Measurements from ENCODE around the gene FOXE3. TPM values are rescaled to one million over a fixed set of nuclear protein-coding genes. Genes with fewer than 3 reads are reported as not detected.

Gene FOXE3
- total and polyA plus RNA-seq, 10 of the 15 experiments (the other 5 are each of a cell fraction or from before 2014, with no cell fraction given): 0.13 TPM; not detected in 9

DNA sequence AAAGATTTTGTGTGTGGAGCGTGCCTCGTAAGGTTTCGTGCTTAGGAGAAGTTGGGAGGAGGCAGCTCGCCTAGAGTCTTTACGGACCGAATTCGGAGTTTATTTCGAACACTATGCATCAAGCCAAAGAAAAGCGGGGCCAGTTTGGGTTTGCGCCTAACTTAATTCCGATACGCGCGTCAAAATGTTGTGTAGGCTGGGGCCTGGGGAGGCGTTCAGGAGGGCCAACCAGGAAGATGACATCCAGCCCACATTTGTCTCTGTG is 28.1 kb downstream of the FOXE3 start:
- TF ChIP-seq EZH2 (IDR thresholded peaks at IDR 0.05; ENCODE audit: borderline replicate concordance, control insufficient read depth, low read depth, low read length) (0 out of 2 replicates have a peak, but pooled peaks have one; percentile 24), FOXK2 (IDR thresholded peaks at IDR 0.05) (no peak)
- H4K20me1 ChIP-seq (ENCODE audit: control insufficient read depth, insufficient read depth): no peaks in the 10 kb centered on the region
- H3K9ac ChIP-seq (ENCODE audit: control insufficient read depth, insufficient read depth, low read length): no peak overlapping the region
- ChIA-PET SMC1A (ENCODE audit: uncharacterized antibody, unreplicated experiment) (no interaction called here), RAD21 (ENCODE audit: unreplicated experiment) (no interaction called here), CTCF (interaction anchor here (1.0 kb wide), 1 partner anchor 10 kb away, joined by 3 read pairs; no protein-coding TSS in a partner anchor), POLR2A (no interaction called here)
- peaks cover 34 to 41% of the 10 kb centered on the region in 2 experiments for H3K27me3 ChIP-seq (replicated peaks in 1 of 2; ENCODE audit: control insufficient read depth in 2 of 2, insufficient read depth in 2 of 2, low read length in 1 of 2)
- no peak overlapping the region for H3K27ac ChIP-seq (ENCODE audit: control insufficient read depth, insufficient read depth)
- WGBS (ENCODE audit: insufficient coverage, insufficient replicate concordance, low lambda C conversion rate, missing lambda C conversion rate): 29% methylated on average over 15 of the region's 15 CpGs
- no peak overlapping the region for H2AFZ ChIP-seq (ENCODE audit: control insufficient read depth, low read depth, low read length)
- intact Hi-C loops (cut with micrococcal nuclease; ENCODE audit: unreplicated experiment): no loop called here
- ATAC-seq: no peak
- no peaks in the 10 kb centered on the region for H3K36me3 ChIP-seq (ENCODE audit: control insufficient read depth in 2 of 2, insufficient read depth in 2 of 2, low read length in 1 of 2)
- no TSS peak for BruUV-seq (replicated peaks)
- DNase-seq (ENCODE audit: low read depth, low spot score): no peak
- no peak for FAIRE-seq
- peak overlapping the region; percentile 42; the same call in 1 of the 2 replicates for H3K4me2 ChIP-seq (ENCODE audit: control insufficient read depth, insufficient read depth)
- H3K4me3 ChIP-seq: no peak overlapping the region
- no peaks in the 10 kb centered on the region for H3K79me2 ChIP-seq (ENCODE audit: control insufficient read depth, insufficient read depth, low read length)
- in situ Hi-C loops (cut with MboI): no loop called here
- H3K9me3 ChIP-seq (replicated peaks; ENCODE audit: control insufficient read depth, insufficient read depth, low read length): no peaks in the 10 kb centered on the region; the same call in 2 of the 3 replicates
- no peaks in the 10 kb centered on the region; the same call in 1 of the 2 replicates for H3K4me1 ChIP-seq (ENCODE audit: control insufficient read depth, insufficient read depth, low read length)

- ChIA-PET CTCF (interaction anchor here (1.0 kb wide), 1 partner anchor 10 kb away, joined by 3 read pairs; no protein-coding TSS in a partner anchor), RAD21 (ENCODE audit: unreplicated experiment) (no interaction called here), POLR2A (no interaction called here), SMC1A (ENCODE audit: uncharacterized antibody, unreplicated experiment) (no interaction called here)
- intact Hi-C loops (cut with micrococcal nuclease; ENCODE audit: unreplicated experiment): no loop called here
- BruUV-seq (replicated peaks): no TSS peak
- H4K20me1 ChIP-seq (ENCODE audit: control insufficient read depth, insufficient read depth): no peaks in the 10 kb centered on the region
- no peak for DNase-seq (ENCODE audit: low read depth, low spot score)
- peak; percentile 48 for ATAC-seq
- no peak overlapping the region; the same call in 1 of the 2 replicates for H2AFZ ChIP-seq (ENCODE audit: control insufficient read depth, low read depth, low read length)
- in situ Hi-C loops (cut with MboI): no loop called here
- no peak for TF ChIP-seq HCFC1 (IDR thresholded peaks at IDR 0.05; ENCODE audit: low read length)
- no peak for TF ChIP-seq MYB (IDR thresholded peaks at IDR 0.05; ENCODE audit: borderline replicate concordance, low read depth, low read length)
- no peak for TF ChIP-seq SKIL (IDR thresholded peaks at IDR 0.05; ENCODE audit: low read depth, poor library complexity, severe bottlenecking)
- no peak for TF ChIP-seq YBX1 (IDR thresholded peaks at IDR 0.05)
- peak; percentile 86 for TF ChIP-seq SUZ12 (IDR thresholded peaks at IDR 0.05; ENCODE audit: unreplicated experiment)
- no peak for TF ChIP-seq CBX5 (IDR thresholded peaks at IDR 0.05; ENCODE audit: low read depth)
- H3K27ac ChIP-seq (ENCODE audit: control insufficient read depth, insufficient read depth): no peak overlapping the region
- H3K79me2 ChIP-seq (ENCODE audit: control insufficient read depth, insufficient read depth, low read length): no peaks in the 10 kb centered on the region
- H3K4me1 ChIP-seq (ENCODE audit: control insufficient read depth, insufficient read depth, low read length): no peaks in the 10 kb centered on the region; the same call in 1 of the 2 replicates
- no peak overlapping the region for H3K9ac ChIP-seq (ENCODE audit: control insufficient read depth, insufficient read depth, low read length)
- 11% methylated on average over 66 of the region's 73 CpGs for WGBS (ENCODE audit: insufficient coverage, insufficient replicate concordance, low lambda C conversion rate, missing lambda C conversion rate)
- peak overlapping the region; percentile 42; the same call in 1 of the 2 replicates for H3K4me2 ChIP-seq (ENCODE audit: control insufficient read depth, insufficient read depth)
- H3K4me3 ChIP-seq: no peak overlapping the region
- no peaks in the 10 kb centered on the region for H3K36me3 ChIP-seq (ENCODE audit: control insufficient read depth in 2 of 2, insufficient read depth in 2 of 2, low read length in 1 of 2)
- H3K9me3 ChIP-seq (replicated peaks; ENCODE audit: control insufficient read depth, insufficient read depth, low read length): no peaks in the 10 kb centered on the region; the same call in 2 of the 3 replicates
- peaks cover 32 to 42% of the 10 kb centered on the region in 2 experiments for H3K27me3 ChIP-seq (replicated peaks in 1 of 2; ENCODE audit: control insufficient read depth in 2 of 2, insufficient read depth in 2 of 2, low read length in 1 of 2)
- FAIRE-seq: no peak
Measured at GRCh38 chr1:47444562-47445465, 28.7 kb downstream of the FOXE3 start.
